T-helper 17 cell (primary cell): ENCODE measurements around the gene VAMP8. TPM values are rescaled to one million over a fixed set of nuclear protein-coding genes. Genes with fewer than 3 reads are reported as not detected.
"Not testable (repeated sequence)": the region's sequence is repeated elsewhere in the genome, so short reads cannot be mapped to it uniquely, and the experiment has no call there.

ENCODE experiments used
- ATAC-seq: fragments of 150-1000 bp; cut with Tn5 transposase; 2 replicates; pipeline ENCODE4 v1.10.0; 2021; ENCODE audit warnings: mild to moderate bottlenecking, moderate library complexity
- DNase-seq, 3 donors: peaks; one replicate each; pipeline versions ENCODE4 v3.0.0 to v3.0.0-alpha.2; 2020 to 2021
- H3K9me3 ChIP-seq: one replicate; pipeline ENCODE4 v1.7.0; 2013; ENCODE audit warnings: low read length, mild to moderate bottlenecking; ENCODE audit not compliant: control insufficient read depth, poor library complexity, severe bottlenecking
- H3K27ac Mint-ChIP-seq: one replicate; pipeline ENCODE4 v1.8.0; 2022; ENCODE audit warnings: mild to moderate bottlenecking, moderate library complexity, mixed read lengths
- H3K27me3 Mint-ChIP-seq: one replicate; pipeline ENCODE4 v1.8.0; 2022; ENCODE audit warnings: mixed read lengths
- H3K36me3 Mint-ChIP-seq: one replicate; pipeline ENCODE4 v1.8.0; 2022; ENCODE audit warnings: low read depth, mixed read lengths
- H3K4me1 Mint-ChIP-seq: one replicate; pipeline ENCODE4 v1.8.0; 2022; ENCODE audit warnings: mild to moderate bottlenecking, mixed read lengths
- H3K4me3 Mint-ChIP-seq: one replicate; pipeline ENCODE4 v1.8.0; 2022; ENCODE audit warnings: mild to moderate bottlenecking, moderate library complexity, mixed read lengths
- total RNA-seq, 4 donors: library from RNA in 2 of 4; stranded (reverse) in 2 of 4; gene quantifications; one replicate each; pipeline ENCODE4 v1.2.3 and lab custom pipeline; 2022 to 2026

The VAMP8 gene
- total RNA-seq, 2 donors from 2014 or later = 82.3 to 104 TPM

- no peaks in the 10 kb centered on the region for H3K9me3 ChIP-seq
- H3K27ac Mint-ChIP-seq = peak overlapping the region; percentile 11
- DNase-seq = no peak
- no peak for ATAC-seq
- peaks cover 4% of the 10 kb centered on the region for H3K36me3 Mint-ChIP-seq
- H3K4me1 Mint-ChIP-seq = peaks cover 35% of the 10 kb centered on the region
- H3K27me3 Mint-ChIP-seq = no peaks in the 10 kb centered on the region
- peak overlapping the region; percentile 71 for H3K4me3 Mint-ChIP-seq
Observed at GRCh38 chr2:85600235-85600575, 22.8 kb downstream of the VAMP8 start.

- Mint-ChIP-seq H3K27ac (peak overlapping the region; percentile 60), H3K4me1 (peaks cover 30% of the 10 kb centered on the region), H3K27me3 (no peaks in the 10 kb centered on the region), H3K4me3 (peak overlapping the region; percentile 89), H3K36me3 (peaks cover 2% of the 10 kb centered on the region)
- ATAC-seq (no peak), DNase-seq (no peak)
- H3K9me3 ChIP-seq = no peaks in the 10 kb centered on the region
Observed at GRCh38 chr2:85600951-85601770, 23.8 kb downstream of the VAMP8 start.

GRCh38 chr2:85601771-85602475 lies 24.5 kb downstream of the VAMP8 start:
- DNase-seq (no peak), ATAC-seq (peak; percentile 16)
- no peaks in the 10 kb centered on the region for H3K9me3 ChIP-seq
- Mint-ChIP-seq H3K4me3 (peak overlapping the region; percentile 89), H3K36me3 (peaks cover 2% of the 10 kb centered on the region), H3K4me1 (peaks cover 25% of the 10 kb centered on the region), H3K27ac (peak overlapping the region; percentile 60), H3K27me3 (no peaks in the 10 kb centered on the region)

- DNase-seq (peak; percentile 75 to 77 (median 76)), ATAC-seq (peak; percentile 93)
- Mint-ChIP-seq H3K27me3 (no peaks in the 10 kb centered on the region), H3K36me3 (peaks cover 2% of the 10 kb centered on the region), H3K4me3 (peak within 1 kb of the TSS; percentile 94), H3K4me1 (peaks cover 25% of the 10 kb centered on the region), H3K27ac (peak within 1 kb of the TSS; percentile 60)
- no peaks in the 10 kb centered on the region for H3K9me3 ChIP-seq
Observed at GRCh38 chr2:85602476-85603234, 25.3 kb downstream of the VAMP8 start, which contains the start of gene TMEM150A. TMEM150A (minus strand) TSS chr2:85602698; CDS start chr2:85601948, 750 bp downstream.

- not testable (repeated sequence) for H3K27me3 Mint-ChIP-seq, ATAC-seq, DNase-seq, H3K9me3 ChIP-seq, H3K36me3 Mint-ChIP-seq
- Mint-ChIP-seq H3K4me3 (peak overlapping the region; percentile 94), H3K27ac (peak overlapping the region; percentile 4), H3K4me1 (peaks cover 31% of the 10 kb centered on the region)
Observed at GRCh38 chr2:85604133-85604444, 26.7 kb downstream of the VAMP8 start.

DNA sequence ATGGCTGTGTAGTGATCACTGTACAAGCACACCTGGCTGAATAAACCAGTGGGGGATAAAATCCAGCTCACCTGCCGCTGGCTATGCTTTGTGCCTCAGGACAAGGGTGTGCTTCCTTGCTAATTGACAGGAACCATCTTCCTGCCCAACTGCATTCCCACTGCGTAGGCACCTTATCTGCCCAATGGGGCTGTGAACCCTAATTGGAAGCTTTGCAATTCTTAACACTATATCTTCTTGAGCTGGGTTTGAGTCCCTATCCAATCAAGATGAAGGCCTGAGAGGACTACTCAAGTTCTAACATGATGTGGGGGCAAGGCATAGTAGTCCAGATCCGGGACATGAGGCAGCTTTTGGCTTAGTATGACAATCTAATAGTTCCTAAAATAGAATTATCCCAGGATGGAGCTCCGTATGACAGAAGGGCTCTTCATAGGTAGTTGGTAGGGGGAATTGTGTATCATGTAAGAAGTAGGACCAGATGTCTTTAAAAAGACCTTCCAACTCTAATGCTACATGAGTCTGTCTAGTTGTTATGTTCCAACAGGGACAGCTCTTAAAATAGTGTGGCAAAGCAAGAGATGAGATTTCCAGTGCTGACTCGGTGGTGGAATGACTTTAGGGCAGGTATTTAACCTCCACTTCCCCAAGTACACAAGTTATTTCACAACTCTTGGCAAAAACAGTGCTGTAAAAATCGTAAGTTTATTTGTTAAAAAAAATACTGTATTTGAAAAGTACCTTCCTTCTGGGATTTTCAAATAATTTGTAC lies 27.4 kb downstream of the VAMP8 start:
- DNase-seq (no peak), ATAC-seq (no peak)
- Mint-ChIP-seq H3K4me1 (peaks cover 33% of the 10 kb centered on the region), H3K4me3 (no peak overlapping the region), H3K27me3 (no peaks in the 10 kb centered on the region), H3K36me3 (peaks cover 2% of the 10 kb centered on the region), H3K27ac (peak overlapping the region; percentile 4)
- H3K9me3 ChIP-seq = no peaks in the 10 kb centered on the region

- peaks cover 2% of the 10 kb centered on the region for H3K36me3 Mint-ChIP-seq
- no peaks in the 10 kb centered on the region for H3K27me3 Mint-ChIP-seq
- DNase-seq = no peak
- ATAC-seq = no peak
- H3K9me3 ChIP-seq = no peaks in the 10 kb centered on the region
- no peak overlapping the region for H3K4me3 Mint-ChIP-seq
- no peak overlapping the region for H3K27ac Mint-ChIP-seq
- peaks cover 34% of the 10 kb centered on the region for H3K4me1 Mint-ChIP-seq
Observed at GRCh38 chr2:85605406-85606115, 28.2 kb downstream of the VAMP8 start.

- Mint-ChIP-seq H3K27ac (no peak overlapping the region), H3K4me1 (peaks cover 34% of the 10 kb centered on the region), H3K27me3 (no peaks in the 10 kb centered on the region), H3K36me3 (peaks cover 2% of the 10 kb centered on the region), H3K4me3 (no peak overlapping the region)
- no peaks in the 10 kb centered on the region for H3K9me3 ChIP-seq
- DNase-seq (no peak), ATAC-seq (no peak)
Observed at GRCh38 chr2:85606116-85606455, 28.7 kb downstream of the VAMP8 start.

GRCh38 chr2:85607268-85608215 lies 30.2 kb downstream of the VAMP8 start:
- no peaks in the 10 kb centered on the region for H3K27me3 Mint-ChIP-seq
- ATAC-seq = no peak
- DNase-seq = no peak
- H3K4me1 Mint-ChIP-seq = peaks cover 32% of the 10 kb centered on the region
- H3K27ac Mint-ChIP-seq = peak overlapping the region; percentile 67
- H3K36me3 Mint-ChIP-seq = peaks cover 2% of the 10 kb centered on the region
- no peak overlapping the region for H3K4me3 Mint-ChIP-seq
- no peaks in the 10 kb centered on the region for H3K9me3 ChIP-seq

GRCh38 chr2:85611217-85611704 lies 33.9 kb downstream of the VAMP8 start:
- peaks cover 24% of the 10 kb centered on the region for H3K4me1 Mint-ChIP-seq
- H3K27me3 Mint-ChIP-seq = no peaks in the 10 kb centered on the region
- peak; percentile 17 for ATAC-seq
- H3K36me3 Mint-ChIP-seq = no peaks in the 10 kb centered on the region
- no peaks in the 10 kb centered on the region for H3K9me3 ChIP-seq
- no peak for DNase-seq
- H3K27ac Mint-ChIP-seq = peak overlapping the region; percentile 90
- H3K4me3 Mint-ChIP-seq = peak overlapping the region; percentile 96

DNA sequence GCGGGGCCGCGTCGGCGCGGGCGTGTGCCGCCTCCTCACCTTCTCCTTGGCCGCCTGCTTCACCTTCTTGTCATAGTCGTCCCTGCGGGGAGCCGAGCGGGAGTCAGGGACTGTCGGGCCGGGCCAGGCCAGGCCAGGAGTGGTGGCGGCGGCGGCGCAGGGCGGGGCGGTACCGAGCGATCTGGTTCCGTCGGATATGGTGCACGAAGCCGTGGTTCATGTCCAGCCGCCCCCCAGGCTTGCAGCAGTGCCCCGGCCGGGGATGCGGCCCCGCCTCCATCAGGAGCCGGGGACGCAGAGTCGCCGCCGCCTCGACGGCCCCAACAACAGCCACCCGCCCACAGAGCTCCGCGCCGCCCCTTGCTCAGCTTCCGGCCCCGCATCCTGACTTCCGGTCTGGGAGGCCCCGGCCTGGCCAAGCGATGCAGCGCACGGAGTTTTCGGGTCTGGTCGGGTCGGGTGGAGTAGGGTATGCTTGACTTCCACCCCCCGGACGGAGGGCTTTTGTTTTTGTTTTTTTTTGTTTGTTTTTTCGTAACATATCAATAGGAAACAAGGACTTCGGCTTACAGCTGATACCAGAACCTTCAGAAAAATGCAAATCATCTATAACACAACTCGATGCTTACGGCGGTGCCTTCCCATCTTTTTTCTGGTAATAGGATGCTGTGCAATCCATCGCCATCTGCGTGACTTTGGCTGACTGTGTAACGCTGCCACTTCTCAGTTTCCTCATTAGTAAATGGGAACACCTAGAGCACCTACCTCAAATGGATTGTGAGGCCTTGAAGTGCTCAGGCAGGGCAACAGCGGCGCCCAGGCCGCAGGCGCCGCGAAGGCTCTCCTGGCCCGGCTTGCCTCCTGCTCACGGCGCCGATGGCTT lies 34.6 kb downstream of the VAMP8 start, which contains the start of gene C2orf68:
TSS of gene C2orf68 (minus strand) at position 362 of the 883 bp plus-strand sequence. CDS start at position 280, 82 bp downstream.
- Mint-ChIP-seq H3K4me1 (peaks cover 23% of the 10 kb centered on the region), H3K27me3 (no peaks in the 10 kb centered on the region), H3K36me3 (no peaks in the 10 kb centered on the region), H3K27ac (peak within 1 kb of the TSS; percentile 90), H3K4me3 (peak within 1 kb of the TSS; percentile 96)
- DNase-seq (peak; percentile 66 to 74 (median 70)), ATAC-seq (peak; percentile 67)
- H3K9me3 ChIP-seq = no peaks in the 10 kb centered on the region
